ENCODE data around the gene CACNB2.

- TF ChIP-seq CTCF (IDR thresholded peaks at IDR 0.05) (peak; percentile 50), RNF2 (IDR thresholded peaks at IDR 0.05; ENCODE audit: borderline replicate concordance, low read depth) (no peak)
Observed at GRCh38 chr10:18216482-18216881, 76.3 kb downstream of the CACNB2 start.

Data from A549 (cell line).